PC-9 (cell line): ENCODE results near the gene RGL1. TPM values are rescaled to one million over a fixed set of nuclear protein-coding genes. Genes with fewer than 3 reads are reported as not detected.

Experiments
- BruUV-seq: library from RNA; stranded (reverse); fragments of 400-500 nt; replicated peaks from 2 replicates; lab custom pipeline; 2021; lab: Mats Ljungman, UMichigan
- CTCF ChIA-PET: fragments of 300-600 bp; sonication (Branson Sonifier 250); formaldehyde crosslinking; loops from one replicate; lab custom pipeline; 2022; ENCODE audit warnings: antibody characterized with exemption; lab: Charles Lee
- POLR2A ChIA-PET: fragments of 300-600 bp; sonication (Branson Sonifier 250); formaldehyde crosslinking; loops from one replicate; lab custom pipeline; 2022; ENCODE audit warnings: antibody characterized with exemption; ENCODE audit not compliant: unreplicated experiment; lab: Charles Lee
- DNase-seq, 2 experiments: peaks; one replicate each; pipeline versions ENCODE4 v3.0.0 to v3.0.0-alpha.2; 2015 to 2022; ENCODE audit warnings: mixed read lengths in 1 of 2
- H2AFZ ChIP-seq: fragments of 200-600 bp; sonication (generic); 2 replicates; pipeline ENCODE4 v1.8.1; 2017; ENCODE audit warnings: antibody characterized with exemption
- H3F3A ChIP-seq: fragments of 200-600 bp; sonication (generic); 2 replicates; pipeline ENCODE4 v1.8.1; 2017; ENCODE audit warnings: antibody characterized with exemption, mild to moderate bottlenecking, low read depth; ENCODE audit not compliant: insufficient read depth
- H3K27ac ChIP-seq: fragments of 200-600 bp; sonication (generic); 2 replicates; pipeline ENCODE4 v1.6.1; 2016; ENCODE audit warnings: mixed run types
- H3K27me3 ChIP-seq: fragments of 200-600 bp; sonication (generic); 2 replicates; pipeline ENCODE4 v1.6.1; 2016; ENCODE audit warnings: low read depth, mixed run types; ENCODE audit not compliant: insufficient read depth
- H3K36me3 ChIP-seq: fragments of 200-600 bp; sonication (generic); 2 replicates; pipeline ENCODE4 v1.6.1; 2016; ENCODE audit warnings: low read depth, mixed run types
- H3K4me1 ChIP-seq: fragments of 200-600 bp; sonication (generic); replicated peaks from 2 replicates; pipeline ENCODE4 v1.6.1; 2016; ENCODE audit warnings: mixed run types; ENCODE audit not compliant: insufficient read depth
- H3K4me2 ChIP-seq: fragments of 200-600 bp; sonication (generic); 2 replicates; pipeline ENCODE4 v1.6.1; 2017; ENCODE audit warnings: mixed run types
- H3K4me3 ChIP-seq: fragments of 200-600 bp; sonication (generic); 2 replicates; pipeline ENCODE4 v1.6.1; 2016; ENCODE audit warnings: mixed run types
- H3K79me2 ChIP-seq: fragments of 200-600 bp; sonication (generic); 2 replicates; pipeline ENCODE4 v1.6.1; 2017; ENCODE audit warnings: low read depth, mixed run types
- H3K9me2 ChIP-seq: fragments of 200-600 bp; sonication (generic); 2 replicates; pipeline ENCODE4 v1.8.1; 2017; ENCODE audit warnings: mild to moderate bottlenecking; ENCODE audit not compliant: insufficient read depth
- H3K9me3 ChIP-seq: fragments of 200-600 bp; sonication (generic); 2 replicates; pipeline ENCODE4 v1.8.1; 2016; ENCODE audit warnings: low read depth; ENCODE audit not compliant: insufficient read depth
- H4K20me1 ChIP-seq: fragments of 200-600 bp; sonication (generic); 2 replicates; pipeline ENCODE4 v1.8.1; 2017; ENCODE audit not compliant: insufficient read depth
- CTCF ChIP-seq: fragments of 200-600 bp; sonication (generic); conservative IDR thresholded peaks from 2 replicates; pipeline ENCODE4 v1.6.1; 2017; ENCODE audit warnings: mixed run types, antibody characterized with exemption, mild to moderate bottlenecking, moderate library complexity
- EZH2 ChIP-seq: fragments of 200-600 bp; sonication (generic); IDR thresholded peaks from 2 replicates; pipeline ENCODE4 v1.8.0; 2017; ENCODE audit warnings: antibody characterized with exemption, low read depth
- intact Hi-C: fragments of 100-400 bp; cut with micrococcal nuclease; formaldehyde crosslinking; loops from one replicate; pipeline ENCODE4 v1.10.0; 2022; ENCODE audit not compliant: unreplicated experiment
- total RNA-seq: library from RNA; stranded (reverse); gene quantifications from 2 replicates; pipeline ENCODE4 v1.2.3, GENCODE V29; 2021

Gene RGL1
- total RNA-seq, 1 experiment from 2014 or later: 2.6 TPM

- no TSS peak for BruUV-seq
- ChIA-PET CTCF (no interaction called here), POLR2A (no interaction called here)
- intact Hi-C loops: no loop called here
- Histone ChIP-seq H3K9me2 (no peaks in the 10 kb centered on the region), H3K9me3 (no peaks in the 10 kb centered on the region), H4K20me1 (no peaks in the 10 kb centered on the region; the same call in 1 of the 2 replicates), H3K4me3 (no peak overlapping the region), H3F3A (peaks cover 15% of the 10 kb centered on the region; the same call in 1 of the 2 replicates), H3K4me2 (no peak overlapping the region), H2AFZ (no peak overlapping the region), H3K79me2 (no peaks in the 10 kb centered on the region), H3K4me1 (peaks cover 16% of the 10 kb centered on the region), H3K27me3 (no peaks in the 10 kb centered on the region), H3K36me3 (no peaks in the 10 kb centered on the region), H3K27ac (no peak overlapping the region)
- TF ChIP-seq EZH2: no peak
- no peak for TF ChIP-seq CTCF
- DNase-seq: no peak
Observed at GRCh38 chr1:183869230-183869629, 64.3 kb downstream of the RGL1 start.

GRCh38 chr1:183869664-183870063, 64.7 kb downstream of the RGL1 start:
- no peaks in the 10 kb centered on the region for H3K9me2 ChIP-seq

GRCh38 chr1:183870351-183871077, 65.6 kb downstream of the RGL1 start:
- peaks cover 16% of the 10 kb centered on the region for H3K4me1 ChIP-seq
- TF ChIP-seq EZH2 (no peak), CTCF (no peak)
- no peaks in the 10 kb centered on the region for H3K36me3 ChIP-seq
- ChIA-PET POLR2A (no interaction called here), CTCF (no interaction called here)
- no peaks in the 10 kb centered on the region for H3K9me3 ChIP-seq
- DNase-seq: no peak
- no peaks in the 10 kb centered on the region for H3K9me2 ChIP-seq
- no peak overlapping the region for H2AFZ ChIP-seq
- no peaks in the 10 kb centered on the region; the same call in 1 of the 2 replicates for H4K20me1 ChIP-seq
- H3K79me2 ChIP-seq: no peaks in the 10 kb centered on the region
- H3K4me3 ChIP-seq: no peak overlapping the region; the same call in 1 of the 2 replicates
- H3K27me3 ChIP-seq: no peaks in the 10 kb centered on the region
- peaks cover 15% of the 10 kb centered on the region; the same call in 1 of the 2 replicates for H3F3A ChIP-seq
- intact Hi-C loops: no loop called here
- BruUV-seq: no TSS peak
- peak overlapping the region; percentile 43 for H3K27ac ChIP-seq
- peak overlapping the region; percentile 20; the same call in 1 of the 2 replicates for H3K4me2 ChIP-seq

More at GRCh38 chr1:183869664-183870063, 64.7 kb downstream of the RGL1 start:
- Histone ChIP-seq H3F3A (peaks cover 15% of the 10 kb centered on the region; the same call in 1 of the 2 replicates), H3K27me3 (no peaks in the 10 kb centered on the region), H3K9me3 (no peaks in the 10 kb centered on the region), H3K79me2 (no peaks in the 10 kb centered on the region), H4K20me1 (no peaks in the 10 kb centered on the region; the same call in 1 of the 2 replicates), H3K4me2 (no peak overlapping the region), H2AFZ (no peak overlapping the region), H3K36me3 (no peaks in the 10 kb centered on the region), H3K27ac (no peak overlapping the region), H3K4me3 (no peak overlapping the region), H3K4me1 (peaks cover 16% of the 10 kb centered on the region)
- intact Hi-C loops: no loop called here
- ChIA-PET CTCF (no interaction called here), POLR2A (no interaction called here)
- no TSS peak for BruUV-seq
- TF ChIP-seq CTCF: no peak
- no peak for TF ChIP-seq EZH2
- no peak for DNase-seq
